Uterus (tissue), 4 donors: ENCODE results near the gene TMEM117. TPM values are rescaled to one million over a fixed set of nuclear protein-coding genes. Genes with fewer than 3 reads are reported as not detected.

Experiments
- DNase-seq, 2 donors: peaks; one replicate each; pipeline ENCODE4 v3.0.0-alpha.2; 2019 to 2020
- H3K27ac ChIP-seq, 2 donors: fragments of 200-600 bp; sonication (generic); 1 replicate in 1 of 2; 2 replicates in 1 of 2; pipeline ENCODE4 v1.5.1; 2016 to 2018
- H3K27me3 ChIP-seq, 2 donors: fragments of 200-600 bp; sonication (generic); one replicate each; pipeline ENCODE4 v1.5.1; 2018 to 2019; ENCODE audit warnings: control low read depth in 1 of 2
- H3K36me3 ChIP-seq, 2 donors: fragments of 200-600 bp; sonication (generic); one replicate each; pipeline ENCODE4 v1.5.1; 2019; ENCODE audit warnings: control low read depth in 1 of 2
- H3K4me1 ChIP-seq, 2 donors: fragments of 200-600 bp; sonication (generic); one replicate each; pipeline ENCODE4 v1.5.1; 2018 to 2019; ENCODE audit warnings: control low read depth in 1 of 2
- H3K4me3 ChIP-seq, 2 donors: fragments of 200-600 bp; sonication (generic); 1 replicate in 1 of 2; 2 replicates in 1 of 2; pipeline ENCODE4 v1.5.1; 2018 to 2019; ENCODE audit warnings: mild to moderate bottlenecking in 1 of 2
- H3K9me3 ChIP-seq, 2 donors: fragments of 200-600 bp; sonication (generic); one replicate each; pipeline ENCODE4 v1.5.1; 2019; ENCODE audit warnings: control low read depth in 1 of 2
- CTCF ChIP-seq, 4 experiments: fragments of 200-600 bp in 2 of 4; fragments of 450-650 bp in 2 of 4; sonication (generic) in 2 of 4; IDR thresholded peaks; one replicate each; pipeline ENCODE4 v1.5.1; 2016 to 2019; ENCODE audit warnings: antibody characterized with exemption in 4 of 4, mild to moderate bottlenecking in 2 of 4, moderate library complexity in 1 of 4
- POLR2A ChIP-seq, 2 donors: fragments of 450-650 bp; IDR thresholded peaks; one replicate each; pipeline ENCODE4 v1.6.1; 2016; ENCODE audit warnings: antibody characterized with exemption in 2 of 2, mild to moderate bottlenecking in 1 of 2, moderate library complexity in 1 of 2
- intact Hi-C: fragments of 100-400 bp; cut with DNase I; formaldehyde crosslinking; loops from one replicate; pipeline ENCODE4 v1.15.1; 2023; ENCODE audit warnings: low total_unique reads
- total RNA-seq, 4 donors: library from RNA; depleted of rRNA in 3 of 4; stranded (reverse); fragments of >200 nt in 3 of 4; gene quantifications; one replicate each; pipeline versions ENCODE4 v1.1.0 to v1.2.4, GENCODE V29; 2014 to 2023
- donor health status: DM: yes; HTN: yes; CAD: no.

TMEM117 gene
- total RNA-seq, 4 donors from 2014 or later, result 1.0 to 34.4 (median 6.1) TPM

DNA sequence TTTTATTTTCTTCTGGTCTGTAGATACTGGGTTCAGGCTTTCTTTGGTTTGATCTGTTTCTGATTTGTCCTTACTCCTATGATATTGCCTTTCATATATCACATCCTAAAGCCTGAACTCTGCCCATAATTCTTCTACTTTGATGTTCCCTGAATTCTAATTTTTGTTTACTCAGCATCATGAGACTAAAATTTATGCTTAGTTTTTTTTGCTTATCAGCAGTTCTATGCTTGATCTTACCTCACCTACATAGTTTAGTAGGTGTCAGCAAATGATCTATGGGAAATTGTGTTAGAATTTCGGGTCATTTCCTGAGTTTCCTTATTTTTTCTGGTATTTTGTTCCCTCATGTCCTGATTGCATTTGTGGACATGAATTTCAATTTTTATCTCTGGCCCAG lies 94.2 kb downstream of the TMEM117 start:
- intact Hi-C loops, result no loop called here
- H3K4me3 ChIP-seq, result no peak overlapping the region
- no peak for DNase-seq
- TF ChIP-seq POLR2A (IDR thresholded peaks at IDR 0.05) (no peak), CTCF (IDR thresholded peaks at IDR 0.05) (no peak)
- no peaks in the 10 kb centered on the region for H3K27me3 ChIP-seq
- H3K27ac ChIP-seq, result no peak overlapping the region
- H3K36me3 ChIP-seq, result no peaks in the 10 kb centered on the region
- H3K9me3 ChIP-seq, result peaks cover 0 to 3% of the 10 kb centered on the region in 2 donors
- H3K4me1 ChIP-seq, result no peaks in the 10 kb centered on the region

DNA sequence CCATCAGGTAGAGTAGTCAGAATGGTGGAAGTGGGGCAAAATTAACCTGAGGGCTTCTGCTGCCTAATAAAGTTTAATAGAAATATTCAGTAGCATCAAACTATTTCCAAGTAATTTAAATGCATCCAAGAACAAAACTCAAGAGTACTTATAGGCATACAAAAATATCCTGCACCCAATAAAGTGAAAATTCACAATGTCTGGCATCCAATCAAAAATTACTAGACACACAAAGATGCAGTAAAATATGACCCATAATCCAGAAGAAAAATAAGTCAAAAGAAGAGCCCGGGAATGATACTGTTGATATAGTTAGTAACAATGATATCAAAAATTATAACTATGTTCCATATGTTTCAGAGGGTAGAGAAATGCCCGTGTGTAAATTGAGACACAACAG lies 95.3 kb downstream of the TMEM117 start:
- intact Hi-C loops, result no loop called here
- no peak for TF ChIP-seq POLR2A (IDR thresholded peaks at IDR 0.05)
- TF ChIP-seq CTCF (IDR thresholded peaks at IDR 0.05), result no peak

DNA sequence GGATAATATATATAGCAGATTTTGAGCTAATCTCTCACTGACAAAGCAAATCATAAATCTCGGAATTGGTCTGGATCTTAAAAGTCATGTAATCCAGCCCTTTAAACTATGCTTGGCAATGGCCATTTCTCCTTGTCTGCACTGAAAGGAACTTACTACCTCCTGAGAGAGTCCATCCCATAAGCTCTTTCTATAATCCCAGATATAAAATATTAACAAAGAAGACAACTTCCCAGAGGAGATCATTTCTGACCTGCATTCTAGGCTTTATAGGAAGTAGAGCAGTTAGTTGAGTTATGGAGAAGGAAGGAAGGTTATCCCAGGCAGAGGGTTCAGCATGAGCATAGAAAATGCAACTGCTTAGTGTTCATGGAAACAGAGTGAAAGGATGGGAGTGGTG lies 99.7 kb downstream of the TMEM117 start:
- H3K27me3 ChIP-seq, result no peaks in the 10 kb centered on the region
- H3K4me3 ChIP-seq, result no peak overlapping the region
- no peaks in the 10 kb centered on the region for H3K4me1 ChIP-seq
- no peak overlapping the region for H3K27ac ChIP-seq
- TF ChIP-seq POLR2A (IDR thresholded peaks at IDR 0.05), result no peak
- no peak for TF ChIP-seq CTCF (IDR thresholded peaks at IDR 0.05)
- intact Hi-C loops, result no loop called here
- no peak for DNase-seq
- no peaks in the 10 kb centered on the region for H3K9me3 ChIP-seq
- no peaks in the 10 kb centered on the region for H3K36me3 ChIP-seq

More for the DNA sequence above, 95.3 kb downstream of the TMEM117 start:
- Histone ChIP-seq H3K4me1 (no peaks in the 10 kb centered on the region), H3K27ac (no peak overlapping the region), H3K4me3 (no peak overlapping the region), H3K27me3 (no peaks in the 10 kb centered on the region), H3K9me3 (peaks cover 0 to 3% of the 10 kb centered on the region in 2 donors), H3K36me3 (no peaks in the 10 kb centered on the region)
- DNase-seq, result no peak

- no peaks in the 10 kb centered on the region for H3K9me3 ChIP-seq
- no peak for TF ChIP-seq CTCF (IDR thresholded peaks at IDR 0.05)
- TF ChIP-seq POLR2A (IDR thresholded peaks at IDR 0.05), result no peak
Observed at GRCh38 chr12:43937947-43938346, 102.1 kb downstream of the TMEM117 start.

DNA sequence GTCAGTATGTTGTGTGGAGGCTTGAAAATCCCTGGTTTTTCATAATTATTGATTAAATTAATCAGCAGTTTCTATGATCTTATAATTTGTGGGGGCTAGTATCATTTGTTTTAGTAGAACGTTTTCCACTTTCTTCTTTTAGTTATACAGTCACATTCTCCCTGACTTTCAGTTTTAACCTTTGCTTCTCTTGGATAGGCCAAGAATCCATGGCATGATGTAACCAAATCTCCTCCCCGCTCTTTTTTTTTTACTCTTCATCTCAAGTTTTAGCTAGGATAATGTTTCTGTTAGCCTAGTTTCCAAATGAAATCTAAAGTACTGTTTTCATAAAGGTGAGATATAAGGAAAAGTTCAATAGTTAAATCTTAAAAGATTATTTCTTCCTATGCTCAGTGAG lies 106.5 kb downstream of the TMEM117 start:
- intact Hi-C loops, result no loop called here
- no peak for DNase-seq
- Histone ChIP-seq H3K4me1 (no peaks in the 10 kb centered on the region), H3K36me3 (no peaks in the 10 kb centered on the region), H3K4me3 (no peak overlapping the region), H3K9me3 (no peaks in the 10 kb centered on the region), H3K27ac (no peak overlapping the region), H3K27me3 (no peaks in the 10 kb centered on the region)
- TF ChIP-seq CTCF (IDR thresholded peaks at IDR 0.05) (no peak), POLR2A (IDR thresholded peaks at IDR 0.05) (no peak)

More at GRCh38 chr12:43937947-43938346, 102.1 kb downstream of the TMEM117 start:
- Histone ChIP-seq H3K4me3 (no peak overlapping the region), H3K27me3 (no peaks in the 10 kb centered on the region), H3K36me3 (no peaks in the 10 kb centered on the region), H3K4me1 (no peaks in the 10 kb centered on the region), H3K27ac (no peak overlapping the region)
- intact Hi-C loops, result no loop called here
- DNase-seq, result no peak
